ENCODE data around the gene DLGAP3. TPM values are rescaled to one million over a fixed set of nuclear protein-coding genes. Genes with fewer than 3 reads are reported as not detected.

Gene DLGAP3
- total and polyA plus RNA-seq, 2 of the 13 experiments (the other 11 are each of a cell fraction or from before 2014, with no cell fraction given), result 0.03 to 0.04 TPM

DNA sequence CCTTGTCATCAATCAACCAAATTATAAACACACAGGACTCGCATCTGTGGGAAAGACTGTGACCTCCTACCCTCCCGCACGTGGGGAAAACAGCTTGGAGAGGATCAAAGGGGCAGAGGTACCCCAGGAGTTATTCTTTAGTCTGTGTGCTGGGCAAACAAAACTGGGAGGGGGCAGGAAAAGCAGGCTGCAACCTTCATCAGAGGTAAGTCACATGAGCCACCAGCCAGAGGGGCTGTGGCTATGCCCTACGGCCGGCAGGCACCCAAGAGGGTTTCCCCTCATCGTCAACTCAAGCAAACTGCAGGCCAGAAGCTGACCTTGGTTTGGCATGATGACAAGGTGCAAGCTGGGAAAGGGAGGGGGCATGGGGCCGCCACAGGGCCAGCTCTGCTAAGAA lies 82.4 kb downstream of the DLGAP3 start (continued):
- TF ChIP-seq PHF21A (CRISPR knock-in tag; IDR thresholded peaks at IDR 0.05), result peak; percentile 23; the same call in 1 of the 2 replicates
- TF ChIP-seq SIN3B (IDR thresholded peaks at IDR 0.05; ENCODE audit: low read length), result no peak
- TF ChIP-seq RCOR2 (CRISPR knock-in tag; IDR thresholded peaks at IDR 0.05), result no peak
- TF ChIP-seq HNF4A (CRISPR knock-in tag; IDR thresholded peaks at IDR 0.05), result peak; percentile 40
- TF ChIP-seq ZZZ3 (CRISPR knock-in tag; IDR thresholded peaks at IDR 0.05; ENCODE audit: borderline replicate concordance), result no peak
- no peak for TF ChIP-seq ZFX (CRISPR knock-in tag; IDR thresholded peaks at IDR 0.05; ENCODE audit: low read depth)

DNA sequence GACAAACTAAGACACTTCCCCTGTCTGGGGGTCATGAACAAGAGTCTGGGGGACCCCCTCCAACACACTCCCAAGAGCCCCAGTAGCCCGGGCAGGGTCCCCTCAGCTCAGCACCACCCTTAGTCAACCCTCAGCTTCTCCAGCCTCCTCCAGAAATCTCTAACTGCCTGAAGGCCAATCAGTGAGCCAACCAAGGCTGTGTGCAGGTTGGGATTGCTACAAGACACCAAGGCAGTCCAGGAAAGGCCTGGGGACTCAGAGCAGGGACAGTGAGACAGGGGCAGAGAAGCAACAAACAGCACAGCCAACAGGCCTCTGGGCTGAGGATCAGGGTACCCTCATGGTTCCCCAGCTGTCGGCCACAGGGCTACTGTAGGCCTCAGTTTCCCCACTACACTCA lies 83.2 kb downstream of the DLGAP3 start:
- FAIRE-seq, result no peak
- WGBS (ENCODE audit: low lambda C conversion rate), result 80% methylated on average over 1 of the region's 2 CpGs
- Histone ChIP-seq H3K9ac (ENCODE audit: insufficient read depth, low read depth, low read length) (no peak overlapping the region), H3K4me1 (ENCODE audit: insufficient read depth, low read length) (peaks cover 51% of the 10 kb centered on the region), H3K4me2 (ENCODE audit: low read depth, low read length) (no peak overlapping the region), H3K79me2 (ENCODE audit: insufficient read depth, low read length) (no peaks in the 10 kb centered on the region), H3K4me3 (replicated peaks in 1 of 3; ENCODE audit: insufficient read depth in 1 of 3, low read depth in 2 of 3, low read length in 3 of 3) (no peak overlapping the region), H3K36me3 (replicated peaks in 1 of 2; ENCODE audit: control insufficient read depth in 1 of 2, insufficient read depth in 2 of 2, low read length in 2 of 2) (0 out of 5 replicates have a peak, but pooled peaks cover 0 to 3% of the 10 kb centered on the region in 2 experiments), H2AFZ (ENCODE audit: low read length) (no peak overlapping the region), H3K27me3 (ENCODE audit: control insufficient read depth in 1 of 2, insufficient read depth in 2 of 2, low read length in 2 of 2) (no peaks in the 10 kb centered on the region), H3K27ac (ENCODE audit: extremely low read length, insufficient read depth, low read length) (no peak overlapping the region), H3K9me3 (ENCODE audit: low read length) (no peaks in the 10 kb centered on the region), H4K20me1 (ENCODE audit: insufficient read depth, low read length) (no peaks in the 10 kb centered on the region; the same call in 1 of the 2 replicates)
- ChIA-PET CTCF (ENCODE audit: low intra/inter-chr PET ratio, low total read pairs) (no interaction called here), POLR2A (interaction anchor here (1.4 to 1.5 kb wide), 2 partner anchors 13 to 20 kb away, joined by 5 to 10 read pairs; partner anchors contain the start of gene SMIM12)
- in situ Hi-C loops (cut with HindIII; ENCODE audit: extremely low pct_ligation_motif_present, low pct_unique_long_range_greater_than_20kb) (no loop called here), intact Hi-C loops (cut with micrococcal nuclease; ENCODE audit: unreplicated experiment) (no loop called here)
- DNase-seq (ENCODE audit: low spot score), result no peak
- TF ChIP-seq ZZZ3 (CRISPR knock-in tag; IDR thresholded peaks at IDR 0.05; ENCODE audit: borderline replicate concordance) (no peak), ZNF616 (CRISPR knock-in tag; IDR thresholded peaks at IDR 0.05; ENCODE audit: low read depth) (no peak), U2AF2 (IDR thresholded peaks at IDR 0.05; ENCODE audit: low read depth, low read length) (no peak), JUND (CRISPR knock-in tag; IDR thresholded peaks at IDR 0.05) (no peak), GATA4 (IDR thresholded peaks at IDR 0.05; ENCODE audit: borderline replicate concordance, low read depth) (no peak), GTF3A (CRISPR knock-in tag; conservative IDR thresholded peaks at IDR 0.05) (no peak), PRPF4 (IDR thresholded peaks at IDR 0.05; ENCODE audit: low read depth, low read length, poor library complexity, severe bottlenecking) (no peak), SALL1 (CRISPR knock-in tag; IDR thresholded peaks at IDR 0.05) (no peak)
- TF ChIP-seq, protein P1, sequence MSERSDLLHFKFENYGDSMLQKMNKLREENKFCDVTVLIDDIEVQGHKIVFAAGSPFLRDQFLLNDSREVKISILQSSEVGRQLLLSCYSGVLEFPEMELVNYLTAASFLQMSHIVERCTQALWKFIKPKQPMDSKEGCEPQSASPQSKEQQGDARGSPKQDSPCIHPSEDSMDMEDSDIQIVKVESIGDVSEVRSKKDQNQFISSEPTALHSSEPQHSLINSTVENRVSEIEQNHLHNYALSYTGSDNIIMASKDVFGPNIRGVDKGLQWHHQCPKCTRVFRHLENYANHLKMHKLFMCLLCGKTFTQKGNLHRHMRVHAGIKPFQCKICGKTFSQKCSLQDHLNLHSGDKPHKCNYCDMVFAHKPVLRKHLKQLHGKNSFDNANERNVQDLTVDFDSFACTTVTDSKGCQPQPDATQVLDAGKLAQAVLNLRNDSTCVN (CRISPR knock-in tag; IDR thresholded peaks at IDR 0.05; ENCODE audit: borderline replicate concordance), result no peak
- TF ChIP-seq, protein P2, sequence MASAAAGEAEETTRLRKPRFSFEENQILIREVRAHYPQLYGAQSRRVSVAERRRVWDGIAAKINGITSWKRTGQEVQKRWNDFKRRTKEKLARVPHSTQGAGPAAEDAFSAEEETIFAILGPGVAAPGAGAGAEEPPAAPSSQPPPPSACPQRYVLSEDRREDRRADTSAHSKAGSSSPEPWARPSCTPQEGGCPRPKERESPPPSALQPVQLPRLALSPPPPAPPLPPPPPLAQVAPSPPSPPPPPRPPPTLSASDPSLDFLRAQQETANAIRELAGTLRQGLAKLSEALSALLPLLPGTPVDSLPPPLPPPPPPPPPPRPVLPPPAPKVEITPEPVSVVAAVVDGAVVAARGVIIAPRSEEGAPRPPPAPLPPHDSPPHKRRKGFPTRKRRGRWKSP (CRISPR knock-in tag; IDR thresholded peaks at IDR 0.05), result no peak
- TF ChIP-seq, protein P3, sequence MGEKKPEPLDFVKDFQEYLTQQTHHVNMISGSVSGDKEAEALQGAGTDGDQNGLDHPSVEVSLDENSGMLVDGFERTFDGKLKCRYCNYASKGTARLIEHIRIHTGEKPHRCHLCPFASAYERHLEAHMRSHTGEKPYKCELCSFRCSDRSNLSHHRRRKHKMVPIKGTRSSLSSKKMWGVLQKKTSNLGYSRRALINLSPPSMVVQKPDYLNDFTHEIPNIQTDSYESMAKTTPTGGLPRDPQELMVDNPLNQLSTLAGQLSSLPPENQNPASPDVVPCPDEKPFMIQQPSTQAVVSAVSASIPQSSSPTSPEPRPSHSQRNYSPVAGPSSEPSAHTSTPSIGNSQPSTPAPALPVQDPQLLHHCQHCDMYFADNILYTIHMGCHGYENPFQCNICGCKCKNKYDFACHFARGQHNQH (CRISPR knock-in tag; IDR thresholded peaks at IDR 0.05), result no peak
- TF ChIP-seq, protein P4, sequence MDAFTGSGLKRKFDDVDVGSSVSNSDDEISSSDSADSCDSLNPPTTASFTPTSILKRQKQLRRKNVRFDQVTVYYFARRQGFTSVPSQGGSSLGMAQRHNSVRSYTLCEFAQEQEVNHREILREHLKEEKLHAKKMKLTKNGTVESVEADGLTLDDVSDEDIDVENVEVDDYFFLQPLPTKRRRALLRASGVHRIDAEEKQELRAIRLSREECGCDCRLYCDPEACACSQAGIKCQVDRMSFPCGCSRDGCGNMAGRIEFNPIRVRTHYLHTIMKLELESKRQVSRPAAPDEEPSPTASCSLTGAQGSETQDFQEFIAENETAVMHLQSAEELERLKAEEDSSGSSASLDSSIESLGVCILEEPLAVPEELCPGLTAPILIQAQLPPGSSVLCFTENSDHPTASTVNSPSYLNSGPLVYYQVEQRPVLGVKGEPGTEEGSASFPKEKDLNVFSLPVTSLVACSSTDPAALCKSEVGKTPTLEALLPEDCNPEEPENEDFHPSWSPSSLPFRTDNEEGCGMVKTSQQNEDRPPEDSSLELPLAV (CRISPR knock-in tag; conservative IDR thresholded peaks at IDR 0.05; ENCODE audit: low read depth), result no peak
- BruUV-seq (replicated peaks), result no TSS peak
- peak; percentile 27 for ATAC-seq

All from HepG2 (cell line).